GM21825 (cell line): ENCODE data around the gene FOXP1.
"Not testable (repeated sequence)": the region's sequence is repeated elsewhere in the genome, so short reads cannot be mapped to it uniquely, and the experiment has no call there.

ENCODE experiments used
- ATAC-seq: cut with Tn5 transposase; IDR thresholded peaks from one replicate; pipeline ENCODE4 v1.9.1; 2021; ENCODE audit warnings: mild to moderate bottlenecking, moderate library complexity; ENCODE audit not compliant: unreplicated experiment

The FOXP1 gene

GRCh38 chr3:70975981-70976380 lies 607.5 kb downstream of the FOXP1 start:
- ATAC-seq: not testable (repeated sequence)

GRCh38 chr3:70974747-70975146 lies 608.8 kb downstream of the FOXP1 start:
- no peak for ATAC-seq

GRCh38 chr3:70973558-70973957 lies 610.0 kb downstream of the FOXP1 start:
- ATAC-seq: no peak

GRCh38 chr3:70972855-70973254 lies 610.7 kb downstream of the FOXP1 start:
- ATAC-seq: no peak

GRCh38 chr3:70970952-70971351 lies 612.6 kb downstream of the FOXP1 start:
- ATAC-seq: no peak

GRCh38 chr3:70970171-70970570 lies 613.4 kb downstream of the FOXP1 start:
- no peak for ATAC-seq

GRCh38 chr3:70963431-70964275 lies 619.9 kb downstream of the FOXP1 start:
- ATAC-seq: no peak

GRCh38 chr3:70959506-70960291 lies 623.8 kb downstream of the FOXP1 start:
- ATAC-seq: no peak

- ATAC-seq: no peak
These were observed 631.3 kb downstream of the FOXP1 start for GRCh38 chr3:70952033-70952747.

GRCh38 chr3:70951316-70951715 lies 632.2 kb downstream of the FOXP1 start:
- ATAC-seq: no peak

GRCh38 chr3:70947579-70947978 lies 635.9 kb downstream of the FOXP1 start:
- no peak for ATAC-seq

GRCh38 chr3:70943886-70944285 lies 639.6 kb downstream of the FOXP1 start:
- no peak for ATAC-seq

GRCh38 chr3:70933105-70933810 lies 650.3 kb downstream of the FOXP1 start:
- ATAC-seq: no peak

- ATAC-seq: no peak
These were observed 653.5 kb downstream of the FOXP1 start for GRCh38 chr3:70930066-70930465.

GRCh38 chr3:70927239-70927638 lies 656.3 kb downstream of the FOXP1 start:
- ATAC-seq: no peak

GRCh38 chr3:70926835-70927234 lies 656.7 kb downstream of the FOXP1 start:
- ATAC-seq: no peak

GRCh38 chr3:70919661-70920060 lies 663.9 kb downstream of the FOXP1 start:
- no peak for ATAC-seq

GRCh38 chr3:70919091-70919490 lies 664.4 kb downstream of the FOXP1 start:
- ATAC-seq: no peak

- no peak for ATAC-seq
These were observed 667.0 kb downstream of the FOXP1 start for GRCh38 chr3:70916375-70917055.

- no peak for ATAC-seq
These were observed 668.7 kb downstream of the FOXP1 start for GRCh38 chr3:70914862-70915261.
